Muscle layer of colon (tissue), 2 donors: ENCODE measurements around the gene TFB1M.
"Not testable (repeated sequence)": the region's sequence is repeated elsewhere in the genome, so short reads cannot be mapped to it uniquely, and the experiment has no call there.

ENCODE experiments used
- H3K27ac ChIP-seq: one replicate; pipeline ENCODE4 v1.7.0; 2013; ENCODE audit warnings: low read depth, mild to moderate bottlenecking, low read length, moderate library complexity
- H3K27me3 ChIP-seq, 2 donors: one replicate each; pipeline ENCODE4 v1.7.0; 2013; ENCODE audit warnings: low read length in 2 of 2, mild to moderate bottlenecking in 2 of 2; ENCODE audit not compliant: insufficient read depth in 2 of 2, control insufficient read depth in 1 of 2
- H3K36me3 ChIP-seq: one replicate; pipeline ENCODE4 v1.7.0; 2013; ENCODE audit warnings: mild to moderate bottlenecking, low read length; ENCODE audit not compliant: insufficient read depth
- H3K4me1 ChIP-seq: one replicate; pipeline ENCODE4 v1.7.0; 2013; ENCODE audit warnings: mild to moderate bottlenecking, low read length; ENCODE audit not compliant: insufficient read depth
- H3K4me3 ChIP-seq, 2 donors: one replicate each; pipeline ENCODE4 v1.7.0; 2013; ENCODE audit warnings: low read length in 2 of 2, low read depth in 1 of 2, mild to moderate bottlenecking in 1 of 2, moderate library complexity in 1 of 2
- H3K9ac ChIP-seq: one replicate; pipeline ENCODE4 v1.7.0; 2013; ENCODE audit warnings: low read length
- H3K9me3 ChIP-seq: one replicate; pipeline ENCODE4 v1.7.0; 2013; ENCODE audit warnings: mild to moderate bottlenecking, low read length
- donor health status: abdominal sarcoma.
- donor health status: Adenocarcinoma of cecum.

Gene TFB1M

DNA sequence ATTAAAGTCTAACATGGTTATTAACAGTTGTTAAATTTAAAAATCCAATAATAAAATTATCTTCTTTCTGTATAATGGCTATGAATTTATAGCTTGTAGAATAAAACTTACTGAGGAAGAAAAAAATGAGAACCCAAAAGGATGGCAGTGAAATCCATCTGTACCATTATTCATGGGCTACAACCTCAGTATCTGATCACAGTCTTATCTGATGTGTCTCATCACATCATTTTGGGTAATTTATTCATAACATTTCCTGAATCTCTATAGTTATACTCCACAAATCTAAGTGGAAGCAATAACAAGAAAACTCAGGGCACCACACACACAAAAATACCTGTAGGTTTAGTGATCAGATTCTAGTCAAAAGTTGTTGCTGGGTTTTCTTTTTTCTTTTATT is 43.1 kb downstream of the TFB1M start:
- no peak overlapping the region for H3K27ac ChIP-seq
- peaks cover 3% of the 10 kb centered on the region for H3K36me3 ChIP-seq
- H3K9ac ChIP-seq, result no peak overlapping the region
- H3K4me1 ChIP-seq, result peaks cover 36% of the 10 kb centered on the region
- H3K27me3 ChIP-seq, result no peaks in the 10 kb centered on the region
- H3K9me3 ChIP-seq, result no peaks in the 10 kb centered on the region
- no peak overlapping the region for H3K4me3 ChIP-seq

DNA sequence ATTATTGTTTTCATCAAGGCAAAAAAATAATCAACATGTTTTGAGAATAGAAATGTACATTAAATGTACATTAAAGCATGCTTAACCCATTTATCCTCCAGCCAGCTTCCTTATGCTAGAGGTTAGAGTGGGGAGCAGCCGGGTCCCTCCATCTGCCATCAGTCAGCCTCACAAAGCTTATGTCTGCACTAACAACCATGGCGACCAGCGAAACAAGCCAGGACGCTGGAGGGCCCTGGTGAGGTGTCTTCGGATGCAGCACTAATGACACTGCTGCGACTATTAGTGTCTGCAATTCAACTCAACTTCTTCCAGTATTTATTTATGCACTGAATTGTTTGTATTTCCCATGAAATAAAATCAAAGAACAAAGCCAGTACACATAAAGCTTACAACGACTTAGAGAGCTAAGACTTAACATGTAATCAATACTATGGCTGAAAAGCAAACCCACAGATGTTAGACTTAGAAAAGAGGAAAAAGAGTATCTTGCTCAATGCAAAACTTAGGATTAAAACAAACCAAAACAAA is 43.7 kb downstream of the TFB1M start:
- peaks cover 1% of the 10 kb centered on the region for H3K36me3 ChIP-seq
- H3K27me3 ChIP-seq, result no peaks in the 10 kb centered on the region
- H3K9ac ChIP-seq, result no peak overlapping the region
- no peak overlapping the region for H3K4me3 ChIP-seq
- H3K9me3 ChIP-seq, result no peaks in the 10 kb centered on the region
- H3K4me1 ChIP-seq, result peaks cover 31% of the 10 kb centered on the region
- H3K27ac ChIP-seq, result no peak overlapping the region

DNA sequence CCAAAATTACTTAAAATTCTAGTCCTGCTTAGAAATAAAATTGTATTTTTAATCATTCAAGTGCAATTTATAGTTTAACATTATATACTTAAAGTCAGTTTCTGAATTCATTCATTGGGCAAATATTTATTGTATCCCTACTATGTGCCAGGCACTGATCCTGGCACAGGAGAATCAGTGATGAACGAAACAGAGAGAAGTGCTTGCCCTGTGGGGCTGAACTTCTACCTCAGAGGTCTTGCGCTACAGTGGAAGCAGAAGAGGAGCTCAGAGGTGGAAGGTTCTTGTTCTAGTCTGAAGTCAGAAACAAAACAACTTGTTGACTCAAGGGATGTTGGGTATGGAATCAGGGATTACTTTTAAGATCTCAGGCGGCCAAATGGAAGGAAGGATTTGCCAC is 44.5 kb downstream of the TFB1M start:
- Histone ChIP-seq H3K4me3 (no peak overlapping the region), H3K27me3 (no peaks in the 10 kb centered on the region), H3K9me3 (no peaks in the 10 kb centered on the region), H3K4me1 (peaks cover 33% of the 10 kb centered on the region), H3K27ac (no peak overlapping the region), H3K9ac (no peak overlapping the region), H3K36me3 (no peaks in the 10 kb centered on the region)

DNA sequence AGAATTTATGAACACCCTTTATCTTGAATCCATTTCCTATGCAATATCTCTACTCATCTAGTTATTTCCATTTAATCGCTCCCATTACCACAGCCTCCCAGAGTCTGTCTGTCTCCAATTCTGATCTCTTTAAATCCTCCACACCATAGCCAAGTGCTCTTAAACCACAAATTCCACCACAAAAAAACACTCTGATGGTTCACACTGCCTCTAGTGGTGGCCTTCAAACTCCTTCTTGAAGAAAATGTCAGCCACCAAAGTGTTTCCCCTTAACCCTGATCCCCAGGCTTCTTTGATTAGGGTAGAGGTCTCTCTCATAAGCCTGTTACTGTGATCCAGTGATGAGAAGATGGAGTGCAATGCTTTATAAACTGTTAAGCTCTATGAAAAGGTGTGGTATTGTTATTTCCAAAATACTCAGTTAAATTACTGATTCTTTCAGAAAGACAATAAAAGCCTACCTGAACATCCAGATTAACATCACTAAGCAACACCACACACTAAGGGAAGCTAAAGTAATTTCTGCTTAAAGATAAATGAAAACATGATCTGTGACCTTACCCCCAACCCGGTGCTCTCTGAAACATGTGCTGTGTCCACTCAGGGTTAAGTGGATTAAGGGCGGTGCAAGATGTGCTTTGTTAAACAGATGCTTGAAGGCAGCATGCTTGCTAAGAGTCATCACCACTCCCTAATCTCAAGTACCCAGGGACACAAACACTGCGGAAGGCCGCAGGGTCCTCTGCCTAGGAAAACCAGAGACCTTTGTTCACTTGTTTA is 46.0 kb downstream of the TFB1M start:
- H3K36me3 ChIP-seq, H3K9me3 ChIP-seq, H3K4me3 ChIP-seq, H3K27me3 ChIP-seq, H3K9ac ChIP-seq, H3K27ac ChIP-seq: not testable (repeated sequence)
- H3K4me1 ChIP-seq, result peaks cover 22% of the 10 kb centered on the region

DNA sequence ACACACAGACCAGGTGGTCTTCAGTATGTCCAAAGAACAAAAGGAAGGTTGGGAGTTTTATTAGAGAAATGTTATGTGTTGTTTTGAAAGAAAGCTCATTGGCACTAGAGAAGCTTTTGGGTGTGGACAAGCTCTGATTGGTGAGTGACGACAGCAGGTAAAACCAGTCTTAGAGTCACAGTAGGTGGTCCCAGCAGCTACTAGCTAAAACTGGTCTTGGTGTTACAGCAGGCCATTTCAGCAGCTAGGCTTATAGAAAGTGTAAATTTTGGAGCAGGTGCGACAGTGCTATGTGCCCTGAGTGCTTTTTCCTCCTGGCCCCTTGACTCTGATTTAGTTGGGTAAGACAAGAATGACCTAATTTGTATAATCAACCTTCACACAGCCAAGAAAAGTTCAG is 46.9 kb downstream of the TFB1M start:
- peaks cover 14% of the 10 kb centered on the region for H3K4me1 ChIP-seq
- no peaks in the 10 kb centered on the region for H3K9me3 ChIP-seq
- H3K27me3 ChIP-seq, result no peaks in the 10 kb centered on the region
- H3K36me3 ChIP-seq, result no peaks in the 10 kb centered on the region
- no peak overlapping the region for H3K9ac ChIP-seq
- H3K4me3 ChIP-seq, result no peak overlapping the region
- no peak overlapping the region for H3K27ac ChIP-seq

DNA sequence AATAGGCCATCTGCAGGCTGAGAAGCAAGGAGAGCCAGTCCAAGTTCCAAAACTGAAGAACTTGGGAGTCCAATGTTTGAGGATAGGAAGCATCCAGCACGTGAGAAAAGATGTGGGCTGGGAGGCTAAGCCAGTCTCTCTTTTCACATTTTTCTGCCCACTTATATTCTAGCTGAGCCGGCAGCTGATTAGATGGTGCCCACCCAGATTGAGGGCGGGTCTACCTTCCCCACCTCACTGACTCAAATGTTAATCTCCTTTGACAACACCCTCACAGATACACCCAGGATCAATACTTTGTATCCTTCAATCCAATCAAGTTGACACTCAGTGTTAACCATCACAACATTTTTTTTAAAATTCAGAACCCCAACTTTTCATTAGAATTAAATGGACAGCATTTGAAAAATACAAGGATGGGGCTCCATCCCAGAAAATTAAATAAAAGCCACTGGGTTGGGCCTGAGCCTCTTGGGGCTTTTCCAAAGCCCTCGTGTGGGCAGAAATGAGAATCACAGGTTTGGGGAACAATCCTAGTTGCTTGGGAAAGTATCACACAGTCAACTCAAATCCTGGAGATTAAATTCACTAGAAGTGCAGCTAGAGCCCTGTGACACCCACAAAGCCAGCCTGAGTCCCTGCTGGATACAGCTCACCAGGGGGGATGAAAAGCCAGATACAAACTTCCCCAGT is 48.3 kb downstream of the TFB1M start:
- Histone ChIP-seq H3K9ac (no peak overlapping the region), H3K4me1 (peaks cover 8% of the 10 kb centered on the region), H3K27ac (no peak overlapping the region), H3K4me3 (no peak overlapping the region), H3K27me3 (no peaks in the 10 kb centered on the region), H3K9me3 (no peaks in the 10 kb centered on the region), H3K36me3 (no peaks in the 10 kb centered on the region)

DNA sequence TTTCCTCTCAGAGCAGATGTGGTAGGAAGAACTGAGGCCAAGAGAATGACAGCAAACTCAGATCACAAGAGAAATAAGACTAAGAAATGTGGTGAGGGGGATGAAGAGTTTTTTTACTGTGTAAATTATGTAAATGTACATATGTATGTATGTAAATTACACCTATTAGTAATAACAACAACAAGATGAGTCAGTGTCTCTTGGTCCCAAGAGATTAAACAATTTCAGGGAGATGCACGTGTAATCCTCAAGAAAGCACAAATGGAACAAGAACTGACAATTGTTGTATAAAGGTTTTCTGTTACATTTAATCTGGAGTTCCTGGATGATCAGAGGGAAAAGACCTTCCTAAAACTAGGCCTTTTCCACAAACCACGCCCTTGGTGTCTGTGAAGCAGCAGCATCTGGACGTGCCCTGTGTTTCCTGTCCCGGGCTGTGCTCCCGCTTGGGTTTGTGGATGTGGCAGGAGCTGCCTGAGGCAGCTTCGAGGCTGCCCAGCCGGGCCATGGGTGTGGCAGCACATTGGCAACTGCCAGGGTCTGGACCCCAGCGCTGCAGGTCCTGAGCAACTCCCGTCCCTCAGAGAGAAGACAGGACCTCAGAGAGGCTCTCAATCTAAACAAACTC is 49.5 kb downstream of the TFB1M start:
- Histone ChIP-seq H3K27ac (no peak overlapping the region), H3K9me3 (no peaks in the 10 kb centered on the region), H3K9ac (no peak overlapping the region), H3K36me3 (peaks cover 7% of the 10 kb centered on the region), H3K4me1 (peaks cover 8% of the 10 kb centered on the region), H3K27me3 (no peaks in the 10 kb centered on the region), H3K4me3 (no peak overlapping the region)

DNA sequence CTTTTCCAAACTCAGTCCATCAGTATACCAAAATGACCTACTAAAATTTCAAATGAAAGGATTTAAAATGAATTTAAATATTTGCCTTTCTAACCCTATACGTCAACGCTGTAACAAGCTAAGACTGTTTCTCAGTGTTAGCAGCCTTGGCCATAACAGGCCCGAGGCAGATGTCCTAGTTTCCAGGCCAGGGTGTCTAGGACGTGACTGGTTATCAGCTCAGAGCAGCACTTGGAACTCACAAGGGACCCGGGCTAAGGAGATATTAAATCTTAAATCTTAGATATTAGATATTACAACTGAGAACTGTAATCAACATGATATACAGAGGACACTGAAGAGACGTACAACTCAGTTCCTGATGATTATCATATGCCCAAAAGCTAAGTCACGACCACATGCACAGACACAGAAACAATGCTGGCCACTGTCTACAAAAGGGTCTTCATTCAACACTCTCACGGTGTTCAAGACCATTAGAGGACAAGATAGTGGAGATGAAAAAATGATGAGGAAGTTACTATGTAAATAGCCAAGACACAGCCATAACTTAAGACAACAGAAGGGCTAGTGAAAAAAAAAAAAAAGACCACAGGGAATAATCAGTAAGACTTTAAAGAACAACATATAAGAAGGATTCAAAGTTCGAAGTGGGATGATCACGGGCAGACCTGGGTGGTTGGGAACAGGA is 50.8 kb downstream of the TFB1M start, which contains the start of gene CLDN20:
Gene CLDN20 (plus strand): TSS at position 641 of the 691 bp plus-strand sequence. CDS start 11,707 bp downstream, outside the sequence.
- no peaks in the 10 kb centered on the region for H3K27me3 ChIP-seq
- no peak within 1 kb of the TSS for H3K27ac ChIP-seq
- no peak within 1 kb of the TSS for H3K4me3 ChIP-seq
- H3K9ac ChIP-seq, result no peak within 1 kb of the TSS
- peaks cover 8% of the 10 kb centered on the region for H3K4me1 ChIP-seq
- H3K36me3 ChIP-seq, result peaks cover 15% of the 10 kb centered on the region
- H3K9me3 ChIP-seq, result no peaks in the 10 kb centered on the region

DNA sequence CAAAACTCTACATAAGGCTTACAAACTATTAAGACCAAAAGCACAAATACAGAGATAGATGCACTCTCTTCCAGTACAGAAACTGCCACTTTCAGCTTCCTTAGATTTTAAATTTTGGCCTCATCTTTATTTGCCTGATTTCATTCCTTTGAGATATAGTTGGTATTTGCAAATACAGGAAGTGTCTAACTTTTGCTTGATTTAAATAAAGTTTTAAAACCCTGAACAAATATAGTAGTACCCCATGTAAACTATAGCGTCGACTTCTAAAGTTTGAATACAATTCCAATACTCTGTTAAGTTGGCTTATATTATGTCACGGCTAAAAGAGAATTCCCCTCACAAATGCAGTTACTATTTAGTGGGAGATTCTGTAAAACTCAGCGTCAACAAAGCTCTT is 51.6 kb downstream of the TFB1M start:
- H3K4me3 ChIP-seq, result no peak overlapping the region
- peaks cover 15% of the 10 kb centered on the region for H3K36me3 ChIP-seq
- no peaks in the 10 kb centered on the region for H3K27me3 ChIP-seq
- H3K9me3 ChIP-seq, result no peaks in the 10 kb centered on the region
- no peak overlapping the region for H3K27ac ChIP-seq
- H3K9ac ChIP-seq, result no peak overlapping the region
- peaks cover 8% of the 10 kb centered on the region for H3K4me1 ChIP-seq

DNA sequence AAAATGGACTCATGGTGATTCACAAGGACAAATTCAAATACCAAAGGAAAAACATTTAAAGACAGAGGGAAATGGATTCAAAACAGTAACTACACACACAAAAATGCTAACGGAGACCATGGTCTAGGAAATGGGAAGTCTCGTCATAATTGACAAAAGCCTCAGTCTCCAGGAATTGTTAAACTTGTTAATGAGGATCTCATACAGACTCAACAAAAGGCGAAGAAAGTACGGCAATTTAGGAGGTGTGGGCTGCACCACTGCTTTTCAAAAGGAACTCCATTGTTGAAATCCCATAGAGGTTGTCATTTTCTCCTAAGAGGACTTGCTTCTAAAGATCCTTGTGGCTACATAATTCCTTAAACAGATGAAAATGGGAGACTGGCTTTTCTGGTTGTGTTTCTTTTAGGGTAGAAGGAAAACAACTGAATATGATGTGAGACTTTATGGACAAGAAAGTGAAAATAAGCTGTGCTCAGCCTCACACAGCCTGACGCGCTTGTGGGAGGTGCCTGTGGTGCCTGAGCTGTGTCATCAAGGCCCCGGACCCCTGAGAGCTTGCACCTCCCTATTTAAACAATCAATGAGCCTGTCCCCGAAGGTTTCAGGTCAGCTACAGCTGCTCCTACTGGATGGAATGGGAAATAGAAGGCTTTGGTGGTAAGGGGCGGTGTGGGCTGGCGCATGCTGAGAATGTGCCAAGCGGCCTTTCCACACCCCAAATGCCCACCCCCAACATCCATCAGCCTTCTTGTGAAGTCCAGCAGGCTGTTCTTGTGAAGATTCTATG is 53.0 kb downstream of the TFB1M start:
- peaks cover 8% of the 10 kb centered on the region for H3K4me1 ChIP-seq
- no peak overlapping the region for H3K27ac ChIP-seq
- peaks cover 18% of the 10 kb centered on the region for H3K36me3 ChIP-seq
- H3K27me3 ChIP-seq, result no peaks in the 10 kb centered on the region
- no peak overlapping the region for H3K4me3 ChIP-seq
- no peaks in the 10 kb centered on the region for H3K9me3 ChIP-seq
- H3K9ac ChIP-seq, result no peak overlapping the region
